HG03442 (cell line): Measurements from ENCODE around the gene EWSR1.
"Not testable (repeated sequence)": the region's sequence is repeated elsewhere in the genome, so short reads cannot be mapped to it uniquely, and the experiment has no call there.

Experiments
- ATAC-seq: cut with Tn5 transposase; IDR thresholded peaks from one replicate; pipeline ENCODE4 v1.9.1; 2021; ENCODE audit warnings: mild to moderate bottlenecking, moderate library complexity; ENCODE audit not compliant: unreplicated experiment

The EWSR1 gene

GRCh38 chr22:29267858-29268510, at the start of gene EWSR1, which contains the start of gene RHBDD3:
EWSR1 (plus strand) TSS chr22:29268268; CDS start chr22:29268337, 69 bp downstream.
RHBDD3 (minus strand) TSS chr22:29267981; CDS start chr22:29265626, 2,355 bp downstream.
- peak; percentile 76 for ATAC-seq

- ATAC-seq = no peak
These were observed 49.2 kb upstream of the EWSR1 start for GRCh38 chr22:29218758-29219408.

- ATAC-seq = not testable (repeated sequence)
These were observed 48.7 kb upstream of the EWSR1 start for GRCh38 chr22:29219409-29219782.

- ATAC-seq = no peak
These were observed 48.0 kb upstream of the EWSR1 start for GRCh38 chr22:29219881-29220670.

- ATAC-seq = no peak
These were observed 43.8 kb upstream of the EWSR1 start for GRCh38 chr22:29224121-29224858.

GRCh38 chr22:29224859-29225410, 43.1 kb upstream of the EWSR1 start:
- no peak for ATAC-seq

- no peak for ATAC-seq
These were observed 42.5 kb upstream of the EWSR1 start for GRCh38 chr22:29225422-29226090.

- ATAC-seq = no peak
These were observed 41.6 kb upstream of the EWSR1 start for GRCh38 chr22:29226351-29226981.

GRCh38 chr22:29230972-29231875, 36.8 kb upstream of the EWSR1 start:
- no peak for ATAC-seq

- no peak for ATAC-seq
These were observed 35.8 kb upstream of the EWSR1 start for GRCh38 chr22:29231971-29232959.

GRCh38 chr22:29233277-29233877, 34.7 kb upstream of the EWSR1 start:
- ATAC-seq = no peak

GRCh38 chr22:29240481-29240880, 27.6 kb upstream of the EWSR1 start:
- ATAC-seq = not testable (repeated sequence)

GRCh38 chr22:29243874-29244446, 24.1 kb upstream of the EWSR1 start:
- no peak for ATAC-seq

GRCh38 chr22:29244785-29245625, 23.1 kb upstream of the EWSR1 start:
- no peak for ATAC-seq

- ATAC-seq = no peak
These were observed 22.3 kb upstream of the EWSR1 start for GRCh38 chr22:29245626-29246385.
